Left lung (tissue), 10 donors: Measurements from ENCODE around the gene GUSB. TPM values are rescaled to one million over a fixed set of nuclear protein-coding genes. Genes with fewer than 3 reads are reported as not detected.
"Not testable (repeated sequence)": the region's sequence is repeated elsewhere in the genome, so short reads cannot be mapped to it uniquely, and the experiment has no call there.

Experiments used
- ATAC-seq: fragments of 200-7000 bp; cut with Tn5 transposase; one replicate; pipeline ENCODE4 v1.9.1; 2020; ENCODE audit warnings: moderate library complexity
- DNase-seq, 4 donors: peaks; one replicate each; pipeline ENCODE4 v3.0.0-alpha.2; 2013 to 2020
- H3K27ac ChIP-seq, 2 donors: fragments of 200-600 bp; sonication (generic) in 1 of 2; one replicate each; pipeline versions ENCODE4 v1.5.0 to v1.8.0; 2020 to 2021
- H3K27me3 ChIP-seq, 2 donors: fragments of 200-600 bp; sonication (generic) in 1 of 2; one replicate each; pipeline versions ENCODE4 v1.5.0 to v1.8.0; 2020 to 2021
- H3K36me3 ChIP-seq, 2 donors: fragments of 200-600 bp; sonication (generic) in 1 of 2; one replicate each; pipeline versions ENCODE4 v1.5.0 to v1.8.0; 2020 to 2021
- H3K4me1 ChIP-seq, 2 donors: fragments of 200-600 bp; one replicate each; pipeline ENCODE4 v1.8.0; 2021
- H3K4me3 ChIP-seq, 2 donors: fragments of 200-600 bp; sonication (generic) in 1 of 2; one replicate each; pipeline versions ENCODE4 v1.5.0 to v1.8.0; 2020 to 2021; ENCODE audit warnings: mild to moderate bottlenecking in 1 of 2
- H3K9me3 ChIP-seq, 2 donors: fragments of 200-600 bp; sonication (generic) in 1 of 2; one replicate each; pipeline versions ENCODE4 v1.5.0 to v1.8.0; 2020 to 2021
- intact Hi-C, 2 donors: fragments of 100-400 bp; cut with DNase I; formaldehyde crosslinking; loops; one replicate each; pipeline versions ENCODE4 v1.11.2 to v1.14.2; 2022
- polyA plus RNA-seq, 6 donors: library from polyadenylated mRNA; unstranded; fragments of 120-200 nt; gene quantifications; one replicate each; pipeline ENCODE4 v1.2.1, GENCODE V29; 2013; ENCODE audit not compliant: insufficient read length in 6 of 6
- total RNA-seq, 2 donors: library from RNA; stranded (reverse); fragmentation: NEBNext Ultra II Directional; extraction: Animal tissue kit (Norgen Biotek cat#: 25700); gene quantifications; one replicate each; pipeline ENCODE4 v1.2.1, GENCODE V29; 2021
- TF ChIP-seq, protein P1 (sequence below), 2 donors: fragments of 200-600 bp; sonication (generic) in 1 of 2; IDR thresholded peaks; one replicate each; pipeline versions ENCODE4 v1.5.0 to v1.8.0; 2021; ENCODE audit warnings: antibody characterized with exemption in 2 of 2
- donor health status: DM: no; HTN: yes; CAD: no.
- donor health status: DM: no; HTN: no; CAD: no.

The GUSB gene
- total and polyA plus RNA-seq, 8 donors, result 54.7 to 76.9 (median 69.0) TPM

DNA sequence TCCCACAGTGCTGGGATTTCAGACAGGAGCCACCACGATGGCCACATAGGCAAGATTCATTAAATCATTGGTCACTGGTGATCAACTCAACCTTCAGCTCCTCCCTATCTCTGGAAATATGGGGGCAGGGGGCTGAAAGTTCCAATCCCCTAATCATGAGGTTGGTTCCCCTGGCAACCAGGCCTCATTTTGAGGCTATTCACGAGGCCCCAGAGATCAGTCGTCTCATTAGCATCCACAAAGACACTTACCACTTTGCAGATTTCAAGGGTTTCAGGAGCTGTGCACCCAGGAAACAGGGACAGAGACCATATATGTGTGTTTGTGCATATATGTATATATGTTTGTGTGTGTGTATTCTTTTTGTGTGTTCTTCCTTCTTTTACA lies 7.7 kb upstream of the GUSB start:
- H3K27ac ChIP-seq, result no peak overlapping the region
- no peaks in the 10 kb centered on the region for H3K9me3 ChIP-seq
- no peaks in the 10 kb centered on the region for H3K27me3 ChIP-seq
- H3K4me1 ChIP-seq, result no peaks in the 10 kb centered on the region
- ATAC-seq (no peak), DNase-seq (no peak)
- intact Hi-C loops, result no loop called here
- no peaks in the 10 kb centered on the region for H3K36me3 ChIP-seq
- no peak overlapping the region for H3K4me3 ChIP-seq
- TF ChIP-seq, protein P1, sequence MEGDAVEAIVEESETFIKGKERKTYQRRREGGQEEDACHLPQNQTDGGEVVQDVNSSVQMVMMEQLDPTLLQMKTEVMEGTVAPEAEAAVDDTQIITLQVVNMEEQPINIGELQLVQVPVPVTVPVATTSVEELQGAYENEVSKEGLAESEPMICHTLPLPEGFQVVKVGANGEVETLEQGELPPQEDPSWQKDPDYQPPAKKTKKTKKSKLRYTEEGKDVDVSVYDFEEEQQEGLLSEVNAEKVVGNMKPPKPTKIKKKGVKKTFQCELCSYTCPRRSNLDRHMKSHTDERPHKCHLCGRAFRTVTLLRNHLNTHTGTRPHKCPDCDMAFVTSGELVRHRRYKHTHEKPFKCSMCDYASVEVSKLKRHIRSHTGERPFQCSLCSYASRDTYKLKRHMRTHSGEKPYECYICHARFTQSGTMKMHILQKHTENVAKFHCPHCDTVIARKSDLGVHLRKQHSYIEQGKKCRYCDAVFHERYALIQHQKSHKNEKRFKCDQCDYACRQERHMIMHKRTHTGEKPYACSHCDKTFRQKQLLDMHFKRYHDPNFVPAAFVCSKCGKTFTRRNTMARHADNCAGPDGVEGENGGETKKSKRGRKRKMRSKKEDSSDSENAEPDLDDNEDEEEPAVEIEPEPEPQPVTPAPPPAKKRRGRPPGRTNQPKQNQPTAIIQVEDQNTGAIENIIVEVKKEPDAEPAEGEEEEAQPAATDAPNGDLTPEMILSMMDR (IDR thresholded peaks at IDR 0.05), result no peak

DNA sequence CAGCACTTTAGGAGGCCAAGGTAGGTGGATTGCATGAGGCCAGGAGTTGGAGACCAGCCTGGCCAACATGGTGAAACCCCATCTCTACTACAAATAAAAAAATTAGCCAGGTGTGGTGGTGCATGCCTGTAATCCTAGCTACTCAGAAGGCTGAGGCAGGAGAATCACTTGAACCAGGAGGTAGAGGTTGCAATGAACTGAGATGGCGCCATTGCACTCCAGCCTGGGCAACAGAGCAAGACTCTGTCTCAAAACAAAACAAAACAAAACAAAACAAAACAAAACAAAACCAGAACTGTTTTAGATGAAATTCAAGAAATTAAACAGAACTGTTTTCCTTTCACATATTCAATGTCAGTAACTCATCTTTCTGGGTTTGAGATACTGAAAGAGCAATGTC lies 6.5 kb upstream of the GUSB start:
- ATAC-seq, H3K27ac ChIP-seq, H3K9me3 ChIP-seq, intact Hi-C loops, H3K4me1 ChIP-seq, H3K27me3 ChIP-seq, H3K36me3 ChIP-seq, H3K4me3 ChIP-seq, DNase-seq: not testable (repeated sequence)

DNA sequence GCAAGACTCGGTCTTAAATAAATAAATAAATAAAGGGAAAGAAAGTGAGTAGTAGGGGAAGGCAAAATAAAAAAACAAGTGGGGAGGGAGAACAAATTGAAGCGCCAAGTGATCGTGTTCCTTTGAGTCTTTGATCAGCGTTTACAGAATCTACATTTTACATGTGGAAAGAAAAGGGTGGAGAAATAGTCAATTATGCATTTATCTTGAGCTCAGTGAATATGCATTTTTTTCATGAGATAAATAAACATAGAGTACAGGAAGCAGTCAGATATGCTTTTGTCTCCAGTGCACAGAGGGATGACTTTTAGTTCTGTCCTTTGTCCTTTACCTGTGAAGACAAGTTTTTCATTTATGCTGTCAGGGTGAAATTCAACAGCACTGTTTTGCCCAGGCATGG lies 6.1 kb upstream of the GUSB start:
- H3K4me3 ChIP-seq, result no peak overlapping the region
- no peaks in the 10 kb centered on the region for H3K27me3 ChIP-seq
- H3K9me3 ChIP-seq, result no peaks in the 10 kb centered on the region
- DNase-seq (no peak), ATAC-seq (no peak)
- no peaks in the 10 kb centered on the region for H3K4me1 ChIP-seq
- intact Hi-C loops, result no loop called here
- TF ChIP-seq, protein P1 (IDR thresholded peaks at IDR 0.05), result no peak
- no peak overlapping the region for H3K27ac ChIP-seq
- H3K36me3 ChIP-seq, result no peaks in the 10 kb centered on the region

DNA sequence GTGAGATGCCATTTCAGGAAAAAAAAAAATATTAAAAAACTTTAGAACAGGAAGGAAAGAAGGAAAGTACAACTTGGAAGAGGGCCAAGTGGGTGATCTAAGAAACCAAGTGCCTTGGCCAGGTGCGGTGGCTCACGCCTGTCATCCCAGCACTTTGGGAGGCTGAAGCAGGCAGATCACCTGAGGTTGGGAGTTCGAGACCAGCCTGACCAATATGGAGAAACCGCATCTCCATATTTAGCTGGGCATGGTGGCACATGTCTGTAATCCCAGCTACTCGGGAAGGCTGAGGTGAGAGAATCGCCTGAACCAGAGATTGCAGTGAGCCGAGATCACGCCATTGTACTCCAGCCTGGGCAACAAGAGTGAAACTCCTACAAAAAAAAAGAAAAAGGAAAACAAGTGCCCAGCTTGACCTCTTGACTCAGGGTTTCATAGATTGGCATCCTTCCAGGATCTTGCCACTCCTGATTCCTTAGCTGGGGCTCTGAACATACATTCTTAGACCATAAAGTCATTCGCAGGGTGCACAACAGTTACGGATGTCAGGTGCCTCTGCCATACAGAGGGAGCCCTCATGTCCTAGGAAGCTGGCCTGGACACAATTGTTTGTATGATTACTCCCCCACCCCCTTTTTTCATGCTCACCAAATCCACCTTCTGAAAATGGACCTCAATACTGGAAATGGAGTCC lies 2.1 kb upstream of the GUSB start:
- TF ChIP-seq, protein P1 (IDR thresholded peaks at IDR 0.05), result no peak
- Histone ChIP-seq H3K36me3 (peaks cover 0 to 12% of the 10 kb centered on the region in 2 donors), H3K27me3 (no peaks in the 10 kb centered on the region), H3K27ac (peak overlapping the region in 1 of 2 donors; percentile 61), H3K4me1 (peaks cover 11 to 23% of the 10 kb centered on the region in 2 donors), H3K9me3 (no peaks in the 10 kb centered on the region), H3K4me3 (no peak overlapping the region)
- peak; percentile 36 for ATAC-seq
- DNase-seq, result peak in 1 of 4 donors; percentile 60
- intact Hi-C loops, result no loop called here

DNA sequence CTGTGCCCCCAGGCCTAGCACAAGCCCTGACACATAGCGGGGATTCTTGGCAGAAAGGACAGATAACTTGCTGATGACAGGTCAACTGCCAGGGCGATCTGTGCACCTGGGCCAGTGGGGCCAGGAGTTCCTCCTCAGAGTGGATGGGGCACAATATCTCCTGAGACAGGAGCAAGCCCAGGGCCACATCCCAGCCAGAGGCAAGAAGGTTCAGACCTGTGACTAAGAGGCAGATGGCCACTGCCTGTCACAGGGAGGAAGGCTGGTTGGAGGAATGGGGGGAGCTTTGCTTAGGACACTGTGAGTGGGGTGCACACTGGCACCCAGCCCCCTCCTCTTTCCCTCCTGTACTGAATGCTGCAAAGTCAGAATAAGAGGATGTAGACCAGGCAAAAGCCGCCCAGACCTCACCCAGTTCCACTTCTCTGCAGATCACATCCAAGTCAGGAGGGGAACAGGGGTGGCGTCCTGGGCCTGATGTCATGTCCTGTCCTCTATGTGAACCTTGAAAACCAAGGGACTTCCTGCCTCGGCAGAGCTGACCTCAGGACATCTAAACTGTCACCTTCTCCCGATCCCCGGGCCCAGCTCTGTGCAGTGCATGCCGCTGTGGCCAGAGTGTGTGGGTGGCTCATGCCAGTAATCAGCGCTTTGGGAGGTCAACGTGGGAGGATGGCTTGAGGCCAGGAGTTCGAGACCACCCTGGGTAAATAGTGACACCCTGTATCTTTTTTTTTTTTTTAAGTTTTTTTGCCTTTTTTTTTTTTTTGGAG lies 1.3 kb downstream of the GUSB start:
- ATAC-seq (peak; percentile 55), DNase-seq (peak in 3 of 4 donors; percentile 52 to 87 (median 86))
- H3K36me3 ChIP-seq, result peaks cover 0 to 44% of the 10 kb centered on the region in 2 donors
- no peaks in the 10 kb centered on the region for H3K9me3 ChIP-seq
- H3K4me3 ChIP-seq, result peak overlapping the region; percentile 89 to 99
- no peaks in the 10 kb centered on the region for H3K27me3 ChIP-seq
- TF ChIP-seq, protein P1 (IDR thresholded peaks at IDR 0.05), result no peak
- intact Hi-C loops, result no loop called here
- peak overlapping the region; percentile 77 to 87 for H3K27ac ChIP-seq
- H3K4me1 ChIP-seq, result peaks cover 11 to 23% of the 10 kb centered on the region in 2 donors
